ENCODE measurements around the gene DCTN3. TPM values are rescaled to one million over a fixed set of nuclear protein-coding genes. Genes with fewer than 3 reads are reported as not detected.
A peak's percentile ranks its signal among the peaks of the same experiment; 100 is the strongest.

Gene DCTN3
- total RNA-seq, 2 donors from 2014 or later, result 79.8 to 141 TPM

DNA sequence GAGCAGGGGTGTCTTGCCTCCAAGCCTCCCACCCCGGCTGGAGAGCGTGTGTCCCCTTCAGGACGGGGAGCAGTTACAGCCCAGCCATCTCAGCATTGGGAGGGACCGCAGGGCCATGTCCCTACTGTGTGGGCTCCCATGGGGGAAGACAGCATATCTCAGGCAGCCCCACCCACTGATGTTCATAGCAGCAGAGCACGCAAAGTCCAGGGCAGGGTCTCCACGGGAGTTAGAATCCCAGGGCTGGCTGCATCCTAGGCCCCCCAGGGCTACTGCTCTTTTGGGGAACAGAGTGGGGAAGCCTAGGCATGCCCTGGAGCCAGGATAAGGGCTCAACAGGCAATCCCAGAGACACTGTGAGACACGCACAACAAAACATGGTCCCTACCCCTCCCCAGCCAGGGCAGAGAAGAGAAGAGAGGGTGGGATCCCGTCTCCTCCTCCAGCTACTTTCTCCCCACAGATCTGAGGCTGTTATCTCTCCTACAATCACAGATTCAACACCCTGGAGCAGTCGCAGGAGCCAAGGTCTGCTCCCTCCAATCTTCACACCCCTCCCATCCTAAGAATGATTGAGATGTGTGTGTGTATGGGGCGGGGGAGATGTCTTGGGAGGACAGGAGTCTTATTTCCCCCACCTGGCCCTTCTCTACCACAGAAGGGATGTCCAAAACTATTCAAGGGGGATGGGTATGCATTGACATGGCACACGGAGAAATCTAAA is 34.2 kb downstream of the DCTN3 start:
- Mint-ChIP-seq H3K36me3 (no peaks in the 10 kb centered on the region), H3K9me3 (no peaks in the 10 kb centered on the region), H3K27ac (no peak overlapping the region), H3K27me3 (peaks cover 50 to 67% of the 10 kb centered on the region in 2 donors), H3K4me3 (no peak overlapping the region), H3K4me1 (ENCODE audit: low read depth in 2 of 2) (peaks cover 8 to 16% of the 10 kb centered on the region in 2 donors)
- DNase-seq (ENCODE audit: low spot score), result no peak
- ATAC-seq, result no peak

DNA sequence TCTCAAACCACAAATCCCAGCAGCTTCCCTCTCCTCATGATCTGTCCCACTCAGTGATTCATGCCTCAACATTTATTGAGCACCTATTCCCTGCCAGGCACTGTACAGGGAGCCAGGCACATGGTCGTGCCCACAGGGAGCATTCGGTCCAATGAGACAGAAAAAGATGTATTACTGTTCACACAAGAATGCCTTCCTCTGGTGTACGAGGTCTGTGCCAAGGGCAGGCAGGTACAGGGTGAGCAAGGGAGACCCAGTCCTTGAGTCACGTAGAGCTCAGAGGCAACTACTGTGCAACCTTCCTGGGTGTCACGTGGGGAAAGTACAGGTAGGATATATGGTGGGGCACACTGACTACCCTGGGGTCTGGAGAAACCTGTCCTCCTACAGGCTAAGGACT is 35.3 kb downstream of the DCTN3 start:
- no peaks in the 10 kb centered on the region for H3K9me3 Mint-ChIP-seq
- DNase-seq (ENCODE audit: low spot score) (no peak), ATAC-seq (no peak)
- H3K27ac Mint-ChIP-seq, result no peak overlapping the region
- H3K36me3 Mint-ChIP-seq, result no peaks in the 10 kb centered on the region
- H3K4me3 Mint-ChIP-seq, result no peak overlapping the region
- H3K27me3 Mint-ChIP-seq, result peaks cover 55 to 70% of the 10 kb centered on the region in 2 donors
- H3K4me1 Mint-ChIP-seq (ENCODE audit: low read depth in 2 of 2), result peaks cover 8 to 9% of the 10 kb centered on the region in 2 donors

DNA sequence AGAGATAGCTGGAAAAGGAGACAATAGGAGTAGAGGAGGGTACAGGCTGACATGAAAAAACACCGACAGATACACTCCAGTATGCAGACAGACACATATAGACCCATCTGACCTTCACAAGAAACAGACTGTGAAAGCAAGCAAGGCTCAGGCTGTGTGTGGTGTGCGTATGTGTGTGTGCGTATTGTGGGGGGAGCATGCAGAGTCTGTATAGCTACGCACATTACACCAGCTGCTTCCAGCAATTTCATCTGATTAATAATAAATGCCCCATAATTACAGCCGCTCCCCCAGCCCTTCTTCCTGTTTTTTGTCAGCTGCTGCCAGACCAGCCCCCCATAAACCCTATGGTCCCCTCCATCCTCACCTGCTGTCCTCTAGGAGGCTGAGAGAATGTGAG is 37.5 kb downstream of the DCTN3 start:
- no peaks in the 10 kb centered on the region for H3K36me3 Mint-ChIP-seq
- H3K9me3 Mint-ChIP-seq, result no peaks in the 10 kb centered on the region
- DNase-seq (ENCODE audit: low spot score), result no peak
- H3K4me3 Mint-ChIP-seq, result no peak overlapping the region
- no peaks in the 10 kb centered on the region for H3K4me1 Mint-ChIP-seq (ENCODE audit: low read depth in 2 of 2)
- H3K27me3 Mint-ChIP-seq, result peaks cover 53 to 68% of the 10 kb centered on the region in 2 donors
- no peak overlapping the region for H3K27ac Mint-ChIP-seq
- no peak for ATAC-seq

DNA sequence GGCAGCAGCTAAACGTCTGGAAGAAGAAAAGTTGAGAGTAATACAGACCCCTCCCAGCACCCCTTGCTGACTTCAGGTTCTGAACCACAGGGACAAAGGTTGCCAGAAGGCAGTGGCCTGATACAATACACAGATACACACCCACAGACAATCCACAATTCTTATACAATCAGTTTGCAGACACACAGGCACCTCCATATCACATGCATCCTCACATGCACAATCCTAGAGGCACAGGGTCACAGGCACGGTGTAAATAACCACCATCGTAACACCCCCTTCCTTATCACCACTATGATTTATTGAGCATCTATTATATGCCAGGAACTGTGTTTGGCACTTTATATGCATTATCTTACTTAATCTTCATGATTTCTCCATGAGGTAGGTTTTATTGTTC is 39.0 kb downstream of the DCTN3 start:
- Mint-ChIP-seq H3K27me3 (peaks cover 48 to 72% of the 10 kb centered on the region in 2 donors), H3K9me3 (no peaks in the 10 kb centered on the region), H3K36me3 (no peaks in the 10 kb centered on the region), H3K4me3 (no peak overlapping the region), H3K27ac (no peak overlapping the region), H3K4me1 (ENCODE audit: low read depth in 2 of 2) (peaks cover 5 to 6% of the 10 kb centered on the region in 2 donors)
- ATAC-seq, result no peak
- DNase-seq (ENCODE audit: low spot score), result no peak

DNA sequence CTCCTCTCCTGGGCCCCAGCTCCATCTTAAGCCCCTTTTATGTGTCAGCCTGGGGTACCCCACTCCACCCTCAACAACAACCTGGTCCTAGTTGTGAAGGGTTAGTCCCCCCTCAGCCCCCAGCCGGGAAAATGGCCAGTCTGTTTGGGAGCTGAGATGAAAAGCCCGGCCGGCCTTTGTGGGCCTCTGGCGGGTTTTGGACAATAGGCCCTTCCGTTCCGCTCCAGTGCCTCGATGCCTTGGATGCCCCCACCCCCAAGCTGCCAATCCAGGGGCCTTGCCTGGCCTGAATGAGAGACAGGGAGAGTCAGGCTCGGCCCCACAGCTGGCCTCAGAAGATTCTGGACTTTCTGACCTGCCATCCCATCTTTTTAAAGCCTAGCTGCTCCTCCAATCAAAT is 39.9 kb downstream of the DCTN3 start:
- Mint-ChIP-seq H3K27me3 (peaks cover 49 to 70% of the 10 kb centered on the region in 2 donors), H3K4me1 (ENCODE audit: low read depth in 2 of 2) (peaks cover 5 to 6% of the 10 kb centered on the region in 2 donors), H3K27ac (no peak overlapping the region), H3K36me3 (no peaks in the 10 kb centered on the region), H3K9me3 (no peaks in the 10 kb centered on the region), H3K4me3 (no peak overlapping the region)
- DNase-seq (ENCODE audit: low spot score), result no peak
- no peak for ATAC-seq

DNA sequence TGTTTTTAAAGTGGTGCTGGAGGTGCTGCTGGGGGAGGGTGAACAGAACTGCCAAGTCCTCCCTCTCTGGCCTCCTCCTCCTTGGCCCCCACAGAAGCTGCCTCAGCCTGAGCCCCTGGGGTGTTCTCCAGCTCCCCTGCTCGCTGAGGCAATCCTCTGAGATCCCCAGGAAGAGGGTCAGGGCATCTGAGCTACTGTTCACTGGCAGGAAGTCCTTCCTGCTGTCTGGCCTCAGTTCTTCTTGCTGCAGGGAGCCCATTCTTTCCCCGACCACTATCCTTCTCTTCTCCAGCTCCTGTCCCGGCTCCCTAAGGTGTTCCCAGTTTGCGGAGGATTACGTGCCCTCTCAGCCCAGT is 40.5 kb downstream of the DCTN3 start:
- Mint-ChIP-seq H3K4me1 (ENCODE audit: low read depth in 2 of 2) (peaks cover 5 to 6% of the 10 kb centered on the region in 2 donors), H3K4me3 (no peak overlapping the region), H3K9me3 (no peaks in the 10 kb centered on the region), H3K36me3 (no peaks in the 10 kb centered on the region), H3K27ac (no peak overlapping the region), H3K27me3 (peaks cover 51 to 70% of the 10 kb centered on the region in 2 donors)
- ATAC-seq (no peak), DNase-seq (ENCODE audit: low spot score) (no peak)

DNA sequence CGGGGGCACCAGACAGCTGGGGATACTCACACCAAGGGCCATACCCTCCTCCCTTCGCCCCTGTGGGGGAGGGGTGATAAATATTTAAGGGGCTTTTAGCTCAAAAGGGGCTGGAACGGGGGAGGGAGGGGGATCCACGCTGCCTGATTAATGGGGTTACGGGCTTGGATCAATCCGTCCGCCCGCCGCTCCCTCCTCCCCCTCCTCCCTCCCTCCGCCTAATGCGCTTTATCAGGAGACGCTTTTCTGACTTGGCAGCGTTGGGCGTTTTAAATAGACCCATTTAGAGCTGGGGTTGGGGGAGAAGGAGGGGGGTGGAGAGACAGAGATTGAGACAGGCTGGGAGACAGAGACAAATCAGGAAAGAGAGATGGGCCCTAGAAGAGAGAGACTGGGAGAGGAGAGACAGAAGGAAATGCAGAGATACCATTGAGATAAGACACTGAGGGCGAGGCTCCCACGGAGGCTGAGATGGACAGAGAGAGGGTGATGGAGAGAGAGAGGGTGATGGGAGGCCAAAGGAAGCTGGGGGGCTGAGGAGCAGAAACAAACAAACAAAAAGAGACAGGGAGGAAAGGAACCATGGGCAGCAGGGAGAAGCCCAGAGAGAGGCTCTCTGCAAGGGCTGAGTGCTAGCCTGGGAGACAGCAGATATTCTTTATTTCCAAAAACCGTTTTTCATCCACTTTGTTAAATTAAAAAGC is 41.0 kb downstream of the DCTN3 start:
- DNase-seq (ENCODE audit: low spot score), result no peak
- Mint-ChIP-seq H3K4me3 (no peak overlapping the region), H3K9me3 (no peaks in the 10 kb centered on the region), H3K36me3 (no peaks in the 10 kb centered on the region), H3K27me3 (peaks cover 50 to 69% of the 10 kb centered on the region in 2 donors), H3K27ac (no peak overlapping the region), H3K4me1 (ENCODE audit: low read depth in 2 of 2) (peaks cover 5 to 6% of the 10 kb centered on the region in 2 donors)
- ATAC-seq, result no peak

DNA sequence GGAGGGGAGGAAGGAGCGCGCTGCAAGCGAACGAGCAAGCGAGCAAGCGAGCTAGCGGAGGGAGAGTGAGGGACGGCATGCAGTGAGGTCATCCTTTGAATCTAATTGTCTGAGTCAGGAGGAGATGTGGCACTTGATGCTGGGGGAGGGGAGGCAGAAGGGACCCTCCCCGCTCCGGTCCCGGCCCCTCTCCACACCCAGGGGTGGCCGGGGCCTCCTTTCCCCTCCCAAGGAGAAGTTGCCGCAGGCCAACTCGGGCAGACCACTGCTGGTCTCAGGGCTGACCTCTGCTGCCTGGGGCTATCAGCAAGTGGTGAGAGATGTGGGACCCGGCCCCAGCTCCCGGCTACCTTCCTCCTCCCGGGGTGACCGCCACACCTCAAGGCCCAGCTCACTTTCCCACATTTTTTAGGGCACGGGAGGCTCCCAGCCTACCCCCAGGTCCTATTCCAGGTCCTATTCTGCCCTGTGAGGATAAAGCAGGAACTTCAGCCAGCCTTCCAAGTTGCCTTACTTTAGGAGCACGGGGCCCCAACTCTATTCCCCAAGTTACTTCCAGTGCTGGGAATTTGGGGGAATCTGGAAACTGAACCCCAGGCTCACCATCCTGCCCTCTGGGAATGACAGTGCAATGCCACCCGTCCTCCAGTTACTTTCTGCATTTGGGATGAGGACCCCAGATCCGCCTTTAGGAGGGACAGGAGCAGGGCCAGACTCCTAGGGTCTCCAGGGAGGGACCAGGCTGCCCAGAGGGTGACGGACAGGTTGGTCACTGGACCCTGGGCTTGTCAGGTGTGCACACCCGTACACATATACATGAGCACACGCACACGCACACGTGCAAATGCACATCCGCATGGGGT is 41.8 kb downstream of the DCTN3 start:
- Mint-ChIP-seq H3K27ac (no peak overlapping the region), H3K36me3 (no peaks in the 10 kb centered on the region), H3K27me3 (peaks cover 52 to 73% of the 10 kb centered on the region in 2 donors), H3K4me1 (ENCODE audit: low read depth in 2 of 2) (peaks cover 5 to 6% of the 10 kb centered on the region in 2 donors), H3K4me3 (no peak overlapping the region), H3K9me3 (no peaks in the 10 kb centered on the region)
- DNase-seq (ENCODE audit: low spot score) (no peak), ATAC-seq (peak in 1 of 2 donors; percentile 2)

DNA sequence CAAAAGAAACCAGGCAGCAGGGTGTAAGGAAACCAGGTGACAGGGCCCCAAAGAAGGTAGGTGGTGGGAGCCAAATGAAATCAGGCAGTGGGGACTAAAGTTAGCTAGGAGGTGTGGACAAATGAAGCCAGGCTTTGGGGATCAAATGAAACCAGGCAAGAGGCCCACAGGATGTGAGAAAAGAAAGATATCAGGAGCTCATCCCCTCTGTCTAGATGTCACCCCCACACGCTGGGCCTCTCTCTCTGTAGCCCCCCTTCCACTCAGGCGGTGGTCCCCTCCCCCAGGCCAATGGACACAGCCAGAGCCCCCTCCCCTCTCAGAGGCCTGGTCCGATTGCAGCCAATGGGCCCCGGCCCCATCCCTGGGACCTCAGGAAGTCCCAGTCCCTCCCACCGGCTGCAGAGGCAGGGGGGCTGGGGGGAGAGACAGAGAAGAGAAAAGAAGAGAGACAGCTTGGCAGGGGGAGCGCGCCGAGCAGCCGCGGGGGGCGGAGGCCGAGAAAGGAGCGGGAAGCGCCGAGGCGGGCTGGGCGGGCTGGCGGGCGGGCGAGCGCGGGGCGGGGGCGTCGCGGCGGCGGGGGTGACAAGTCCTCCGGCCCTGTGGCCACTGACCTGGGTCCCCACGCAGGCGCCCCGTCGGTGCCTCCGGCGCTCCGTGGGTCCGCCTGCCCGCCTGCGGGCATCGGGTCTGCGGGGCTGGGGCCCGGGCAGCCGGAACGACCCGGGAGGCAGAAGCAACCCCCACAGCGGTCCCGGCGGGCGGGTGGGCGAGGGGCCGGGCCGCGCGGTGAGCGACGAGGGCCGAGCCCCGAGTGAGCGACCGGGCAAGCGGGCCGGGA is 42.7 kb downstream of the DCTN3 start:
- ATAC-seq (no peak), DNase-seq (ENCODE audit: low spot score) (no peak)
- Mint-ChIP-seq H3K4me1 (ENCODE audit: low read depth in 2 of 2) (peaks cover 5 to 6% of the 10 kb centered on the region in 2 donors), H3K27me3 (peaks cover 47 to 68% of the 10 kb centered on the region in 2 donors), H3K27ac (no peak overlapping the region), H3K36me3 (no peaks in the 10 kb centered on the region), H3K4me3 (peak overlapping the region; percentile 53), H3K9me3 (no peaks in the 10 kb centered on the region)

DNA sequence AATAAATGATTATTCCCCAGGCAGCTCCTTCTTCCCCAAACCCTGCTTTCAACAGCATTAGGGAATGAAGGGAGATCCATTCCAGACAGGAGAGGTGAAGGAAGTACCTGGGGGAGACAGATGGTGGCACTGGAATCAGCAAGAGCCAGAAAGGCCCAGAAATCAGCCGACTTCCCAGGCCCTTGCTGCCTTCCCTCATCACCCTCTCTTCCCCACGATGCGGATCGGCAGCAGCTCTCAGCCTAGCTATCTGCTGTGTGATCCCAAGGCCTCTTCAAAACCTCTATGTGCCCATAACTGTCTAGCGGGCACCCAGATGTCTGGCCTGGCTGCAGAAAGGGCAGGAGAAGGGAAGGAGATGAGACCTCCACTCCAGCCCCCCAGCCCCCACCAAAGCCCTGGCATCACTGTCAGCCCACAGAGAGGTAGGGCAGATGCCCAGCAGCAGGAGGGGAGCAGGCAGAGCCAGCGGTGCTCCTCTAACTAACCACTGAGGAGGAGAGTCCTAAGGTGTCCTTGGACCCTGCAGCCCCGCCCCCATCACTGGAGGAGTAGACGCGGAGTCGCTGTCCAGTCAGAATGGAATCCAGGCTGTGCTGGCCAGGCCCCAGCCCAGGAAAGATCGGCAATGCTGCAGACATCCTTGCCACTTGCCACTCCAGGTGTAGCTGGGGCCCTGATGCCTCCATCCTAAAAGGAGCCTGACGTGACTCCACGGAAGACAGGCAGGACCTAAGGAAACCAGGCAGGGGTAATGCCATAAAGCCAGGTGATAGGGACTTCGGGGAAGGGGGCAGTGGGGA is 43.5 kb downstream of the DCTN3 start:
- no peak for ATAC-seq
- Mint-ChIP-seq H3K36me3 (no peaks in the 10 kb centered on the region), H3K27ac (no peak overlapping the region), H3K4me1 (ENCODE audit: low read depth in 2 of 2) (peaks cover 5 to 6% of the 10 kb centered on the region in 2 donors), H3K27me3 (peaks cover 43 to 63% of the 10 kb centered on the region in 2 donors), H3K9me3 (no peaks in the 10 kb centered on the region), H3K4me3 (peak overlapping the region; percentile 53)
- no peak for DNase-seq (ENCODE audit: low spot score)

DNA sequence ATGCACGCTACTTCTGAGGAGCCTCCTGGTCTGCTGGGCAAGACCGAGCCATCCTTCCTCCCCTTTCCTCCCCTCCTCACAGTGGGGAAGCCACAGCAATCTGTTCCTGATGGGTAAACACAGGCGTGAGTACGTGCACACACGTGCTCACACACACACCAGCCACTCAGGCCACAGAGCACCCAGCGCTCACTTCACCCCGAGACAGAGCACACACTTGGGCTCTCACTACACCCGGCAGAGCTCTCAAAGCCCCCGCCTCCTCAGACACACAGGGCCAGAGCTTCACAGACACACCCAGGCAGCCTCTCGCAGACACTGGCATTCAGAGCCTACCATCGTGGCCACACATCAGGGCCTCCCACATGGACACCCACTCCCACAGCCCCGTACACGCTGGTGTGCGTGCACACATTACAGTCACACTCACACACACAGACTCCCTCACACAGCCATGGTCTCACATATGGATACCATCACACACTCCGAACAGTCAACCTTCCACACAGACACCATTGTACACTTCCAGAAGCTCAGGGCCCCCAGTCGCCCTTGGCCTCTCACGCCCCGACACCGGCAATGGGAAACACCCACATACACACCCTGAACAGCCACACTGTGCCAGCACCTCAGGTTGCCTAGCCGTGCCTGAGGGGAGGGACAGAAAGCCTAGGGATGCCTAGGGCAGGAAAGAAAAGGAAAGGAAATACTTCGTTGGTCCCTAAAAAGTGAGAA is 44.3 kb downstream of the DCTN3 start:
- Mint-ChIP-seq H3K9me3 (no peaks in the 10 kb centered on the region), H3K4me3 (no peak overlapping the region), H3K36me3 (no peaks in the 10 kb centered on the region), H3K27me3 (peaks cover 42 to 56% of the 10 kb centered on the region in 2 donors), H3K4me1 (ENCODE audit: low read depth in 2 of 2) (peaks cover 5 to 6% of the 10 kb centered on the region in 2 donors), H3K27ac (no peak overlapping the region)
- ATAC-seq (peak in 1 of 2 donors; percentile 2), DNase-seq (ENCODE audit: low spot score) (no peak)

DNA sequence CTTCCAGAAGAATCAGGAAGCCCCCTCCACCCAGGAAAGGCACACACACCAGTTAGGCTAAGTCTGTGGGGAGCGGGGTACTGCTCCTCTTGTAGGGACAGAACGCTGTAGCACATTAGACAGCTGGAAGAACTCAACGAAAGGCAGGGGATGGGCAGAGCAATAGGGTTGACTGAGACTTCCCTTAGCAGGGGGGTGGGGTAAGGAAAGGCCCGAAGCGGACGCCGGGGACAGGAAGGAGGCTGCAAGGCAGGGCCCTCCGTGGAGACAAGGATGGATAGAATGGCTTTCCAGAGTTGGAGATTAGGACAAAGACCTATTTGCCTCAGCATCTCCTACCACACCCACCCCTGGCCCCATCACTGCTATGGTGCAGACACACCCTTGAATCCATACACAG is 45.1 kb downstream of the DCTN3 start:
- Mint-ChIP-seq H3K36me3 (no peaks in the 10 kb centered on the region), H3K9me3 (no peaks in the 10 kb centered on the region), H3K4me1 (ENCODE audit: low read depth in 2 of 2) (peaks cover 5 to 6% of the 10 kb centered on the region in 2 donors), H3K27me3 (peaks cover 34 to 49% of the 10 kb centered on the region in 2 donors), H3K27ac (no peak overlapping the region), H3K4me3 (no peak overlapping the region)
- DNase-seq (ENCODE audit: low spot score) (no peak), ATAC-seq (no peak)

Data from natural killer cell treated with Interleukin-12 subunit alpha and Interleukin-12 subunit beta and Interleukin-15 and Interleukin-18, amount 100 ng/mL, for 72 hours (primary cell).